CD1c-positive myeloid dendritic cell (primary cell): ENCODE results near the gene KATNA1.

Source experiments
- DNase-seq: peaks from one replicate; pipeline ENCODE4 v3.0.0-alpha.2; 2016; ENCODE audit errors: extremely low spot score

The KATNA1 gene

DNA sequence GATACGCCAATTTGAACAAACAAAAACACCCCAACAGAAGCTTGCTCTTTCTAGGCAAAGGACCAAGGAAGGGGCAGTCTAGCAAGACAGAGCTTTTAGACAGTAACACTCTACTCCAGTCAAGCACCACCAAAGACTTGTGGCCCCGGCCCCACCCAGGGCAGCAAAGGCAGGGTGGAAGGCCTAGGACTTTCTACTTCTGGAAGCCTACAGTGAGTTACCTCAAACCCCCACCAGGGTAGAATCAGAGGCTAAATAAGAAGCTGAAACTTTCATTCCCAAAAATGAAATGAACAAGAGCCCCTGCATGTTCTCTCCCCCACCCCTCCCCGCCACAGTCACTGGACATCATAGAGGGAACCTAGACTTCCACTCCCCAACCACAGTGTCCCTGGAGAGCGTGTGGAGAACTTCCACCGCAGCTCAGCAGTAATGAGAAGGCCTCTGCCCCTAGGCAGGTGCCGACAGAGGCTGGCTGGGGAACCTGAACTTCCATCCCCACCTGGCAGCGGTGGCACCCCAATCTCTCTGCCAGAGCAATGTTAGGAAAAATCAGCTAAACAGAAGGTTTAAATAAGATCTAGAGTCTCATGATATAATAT, 40.0 kb downstream of the KATNA1 start:
- DNase-seq: no peak

DNA sequence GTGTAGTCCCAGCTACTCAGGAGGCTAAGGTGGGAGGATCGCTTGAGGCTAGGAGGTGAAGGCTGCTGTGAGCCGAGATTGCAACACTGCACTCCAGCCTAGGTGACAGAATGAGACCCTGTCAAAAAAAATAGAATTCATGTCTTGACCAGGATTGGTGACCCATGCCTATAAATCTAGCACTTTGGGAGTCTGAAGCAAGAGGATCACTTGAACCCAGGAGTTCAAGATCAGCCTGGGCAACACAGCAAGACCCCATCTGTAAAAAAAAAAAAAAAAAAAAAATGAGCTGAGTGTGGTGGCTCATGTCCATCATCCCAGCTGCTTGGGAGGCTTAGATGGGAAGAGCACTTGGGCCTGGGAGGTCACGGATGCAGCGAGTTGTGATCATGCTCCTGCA, 48.0 kb downstream of the KATNA1 start:
- no peak for DNase-seq

DNA sequence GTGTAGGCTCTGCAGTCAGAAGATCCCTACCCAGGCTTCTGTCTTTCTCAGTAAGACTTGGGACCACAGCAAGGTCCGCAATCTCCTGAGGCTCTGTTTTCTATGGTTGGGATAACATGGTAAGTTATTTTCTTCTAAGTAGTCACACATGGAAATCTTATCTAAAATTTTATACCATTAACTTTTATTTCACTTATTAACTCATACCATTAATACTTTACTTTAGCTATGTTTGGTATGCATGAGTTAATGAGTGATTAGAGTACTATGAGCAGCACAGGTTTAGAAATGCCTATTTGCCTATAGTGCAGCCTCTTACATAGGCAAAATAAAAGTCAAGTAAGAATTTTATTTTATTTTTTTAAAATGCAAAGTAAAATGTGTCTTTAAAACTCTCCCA, 55.1 kb downstream of the KATNA1 start:
- no peak for DNase-seq

DNA sequence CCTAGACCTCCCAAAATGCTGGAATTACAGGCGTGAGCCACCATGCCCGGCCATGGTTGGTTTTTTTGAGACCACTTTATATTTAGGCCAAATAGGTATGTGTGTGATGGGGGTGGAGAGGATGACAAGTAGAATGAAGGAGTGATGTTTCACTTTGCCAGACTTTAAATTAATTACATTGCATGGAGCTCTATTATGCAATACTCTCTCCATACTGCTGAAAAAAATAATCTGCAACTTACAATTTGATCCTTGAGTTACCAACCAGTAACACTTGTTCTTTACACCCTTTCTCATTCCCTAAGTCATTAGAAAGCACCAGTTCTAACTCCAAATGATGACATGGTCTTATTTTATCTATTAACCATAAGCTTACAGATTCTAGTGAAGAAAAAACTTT, 55.5 kb downstream of the KATNA1 start:
- DNase-seq: no peak

DNA sequence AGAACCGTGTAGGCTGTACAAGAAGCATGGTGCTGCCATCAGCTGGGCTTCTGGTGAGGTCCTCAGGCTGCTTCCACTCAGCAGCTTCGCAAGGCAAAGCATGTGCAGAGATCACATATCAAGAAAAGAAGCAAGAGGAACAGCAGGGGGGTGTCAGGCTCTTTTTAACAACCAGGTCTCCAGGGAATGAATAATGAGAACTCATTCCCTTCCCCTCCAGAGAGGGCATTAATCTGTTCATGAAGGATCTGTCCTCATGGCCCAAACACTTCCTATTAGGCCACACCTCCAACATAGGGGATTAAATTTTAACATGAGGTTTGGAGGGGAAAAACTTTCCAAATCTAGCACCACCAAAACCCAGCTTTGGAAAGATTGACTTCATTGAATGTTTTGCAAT, 62.4 kb downstream of the KATNA1 start:
- no peak for DNase-seq

DNA sequence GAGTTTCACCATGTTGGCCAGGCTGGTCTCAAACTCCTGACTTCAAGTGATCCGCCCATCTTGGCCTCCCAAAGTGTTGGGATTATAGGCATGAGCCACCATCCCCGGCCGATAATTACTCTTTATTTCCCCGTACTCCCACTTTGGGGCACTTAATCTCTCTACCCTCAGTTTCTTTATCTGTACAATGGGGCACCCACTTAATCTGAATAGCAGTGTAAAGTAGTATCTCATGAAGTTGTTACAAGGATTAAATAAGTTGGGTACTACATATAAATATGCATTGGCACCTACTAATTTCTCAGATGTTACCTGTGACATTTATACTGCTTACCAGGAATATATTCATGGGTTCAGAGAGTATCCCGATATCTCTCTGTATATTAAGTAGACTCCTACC, 67.2 kb downstream of the KATNA1 start:
- no peak for DNase-seq

DNA sequence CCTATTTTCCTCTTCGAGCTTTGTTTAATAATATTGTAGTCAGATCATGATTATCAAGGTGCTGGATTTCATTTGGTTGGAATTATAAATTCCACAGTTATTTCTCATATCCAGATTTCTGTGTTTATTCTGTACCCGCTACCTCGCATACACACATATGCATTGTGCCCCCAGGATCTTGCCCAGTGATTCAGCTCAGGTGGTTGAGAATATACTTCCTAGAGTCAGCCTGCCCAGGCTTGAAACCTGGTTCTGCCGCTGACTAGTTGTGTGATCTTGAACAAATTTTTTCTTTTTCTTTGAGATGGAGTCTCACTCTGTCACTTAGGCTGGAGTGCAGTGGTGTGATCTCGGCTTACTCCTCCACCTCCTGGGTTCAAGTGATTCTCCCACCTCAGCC, 67.6 kb downstream of the KATNA1 start:
- DNase-seq: no peak

DNA sequence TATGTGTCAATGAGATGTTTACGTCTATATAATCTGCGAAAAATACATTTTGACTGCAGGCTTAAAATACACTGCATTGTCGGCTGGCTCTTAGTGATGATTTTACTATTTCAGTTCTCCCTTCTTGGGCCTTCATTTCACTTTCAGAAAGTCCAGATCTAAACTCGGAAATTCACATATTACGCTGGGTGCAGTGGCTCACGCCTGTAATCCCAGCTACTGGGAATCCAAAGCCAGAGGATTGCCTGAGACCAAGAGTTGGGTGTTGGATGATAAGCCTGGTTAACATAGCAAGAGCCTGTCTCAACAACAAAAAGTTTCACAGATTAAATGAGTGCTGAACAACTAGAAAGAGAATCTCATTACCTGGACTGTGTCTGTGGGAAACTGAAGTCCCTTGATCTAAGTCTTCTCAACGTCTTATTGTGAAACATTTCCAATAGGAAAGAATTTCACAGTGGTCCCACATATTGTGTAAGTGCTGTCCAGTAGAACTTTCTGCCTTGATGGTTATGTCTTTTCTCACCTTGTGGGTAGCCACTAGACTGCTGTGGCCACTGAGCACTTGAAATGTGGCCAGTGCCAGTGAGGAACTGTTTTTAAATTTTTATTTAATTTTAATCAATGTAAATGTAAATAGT, 80.4 kb downstream of the KATNA1 start:
- DNase-seq: no peak

DNA sequence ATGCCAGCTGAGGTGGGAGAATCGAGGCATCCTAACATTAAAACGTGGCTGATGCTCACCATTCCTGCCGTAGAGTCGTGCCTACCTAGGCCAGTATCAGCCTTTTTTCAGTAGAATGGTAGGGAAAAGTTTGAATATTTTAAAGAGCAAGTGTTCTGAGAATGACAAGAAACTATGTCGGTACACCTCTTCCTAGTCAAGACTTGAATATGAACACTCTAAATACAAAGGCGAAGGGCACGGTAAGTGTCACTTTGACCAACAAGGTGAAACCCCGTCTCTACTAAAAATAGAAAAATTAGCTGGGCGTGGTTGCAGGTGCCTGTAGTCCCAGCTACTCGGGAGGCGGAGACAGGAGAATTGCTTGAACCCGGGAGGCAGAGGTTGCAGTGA, 81.3 kb downstream of the KATNA1 start:
- DNase-seq: no peak

DNA sequence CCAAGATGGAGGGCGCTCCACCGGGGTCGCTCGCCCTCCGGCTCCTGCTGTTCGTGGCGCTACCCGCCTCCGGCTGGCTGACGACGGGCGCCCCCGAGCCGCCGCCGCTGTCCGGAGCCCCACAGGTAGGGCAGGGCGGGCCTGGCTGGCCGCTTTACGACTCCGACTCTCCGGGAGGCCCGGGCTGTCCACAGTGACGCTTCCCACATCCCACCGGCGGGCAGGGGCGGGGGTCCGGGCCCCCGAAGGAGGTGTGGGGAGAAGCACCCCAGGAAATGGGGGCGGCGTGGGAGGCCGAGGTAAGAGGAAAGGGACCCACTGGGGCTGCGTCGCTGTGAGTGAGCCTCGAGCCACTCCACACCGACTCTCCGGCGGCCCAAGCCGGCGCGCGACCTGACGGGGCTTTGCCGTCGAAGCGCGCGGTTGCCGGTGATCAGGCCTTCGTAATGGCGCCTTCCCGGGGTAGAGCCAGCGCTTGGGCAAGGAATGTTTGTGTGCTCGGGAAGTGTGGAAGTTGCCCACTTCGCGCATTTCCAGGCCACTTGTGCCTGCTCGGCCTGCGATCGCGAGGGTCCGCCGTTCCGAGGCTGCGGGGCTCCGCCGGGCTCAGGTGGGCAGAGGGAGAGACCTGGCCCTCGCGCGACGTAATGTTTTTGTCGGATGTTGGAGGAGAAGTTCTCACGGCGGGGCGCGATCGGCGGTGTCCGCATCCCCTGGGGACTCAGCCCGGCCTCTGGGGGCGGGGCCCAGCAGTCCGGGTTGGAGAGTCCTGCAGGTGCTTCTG, 81.9 kb downstream of the KATNA1 start:
- DNase-seq: peak; percentile 44

DNA sequence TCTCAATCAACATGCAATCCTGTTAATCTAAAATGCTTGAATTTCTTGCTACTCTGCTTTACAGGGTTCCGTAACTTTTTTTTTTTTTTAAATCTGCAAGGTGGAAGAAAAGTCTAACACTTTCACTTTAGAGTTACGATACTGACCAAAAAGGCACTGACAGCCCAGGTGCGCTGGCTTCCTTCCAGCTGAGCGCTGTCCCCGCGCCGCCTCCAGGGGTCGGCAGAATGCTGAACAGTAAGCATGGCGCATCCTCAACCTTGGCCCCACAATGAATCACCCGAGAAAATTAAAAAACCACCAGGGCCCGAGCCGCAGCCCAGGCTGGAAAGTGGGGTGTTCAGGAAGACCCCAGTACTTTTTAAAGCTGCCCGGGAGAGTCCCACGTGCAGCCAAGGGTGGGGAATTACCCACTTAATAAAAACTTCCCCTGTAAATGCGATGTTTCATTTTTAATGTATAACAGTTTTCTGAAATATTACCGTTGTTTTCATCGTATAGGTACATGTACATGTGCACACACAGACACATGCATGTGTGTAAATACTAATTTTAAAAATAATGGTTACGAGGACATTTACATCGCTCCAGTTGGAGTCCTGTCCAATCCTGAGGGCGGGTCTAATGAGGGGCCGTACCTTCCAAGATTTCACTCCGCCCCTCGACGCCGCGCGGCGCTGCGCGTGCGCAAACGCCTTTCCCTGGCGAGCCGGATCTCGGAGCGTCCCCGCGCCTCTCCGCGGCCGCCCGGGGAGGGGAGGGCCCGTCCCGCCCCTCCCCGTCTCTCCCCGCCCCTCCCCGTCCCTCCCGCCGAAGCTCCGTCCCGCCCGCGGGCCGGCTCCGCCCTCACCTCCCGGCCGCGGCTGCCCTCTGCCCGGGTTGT, 82.7 kb downstream of the KATNA1 start, which contains the start of gene GINM1:
Gene GINM1 (plus strand): TSS at position 849 of the 883 bp plus-strand sequence. CDS start 40 bp downstream, outside the sequence.
- DNase-seq: peak; percentile 99

DNA sequence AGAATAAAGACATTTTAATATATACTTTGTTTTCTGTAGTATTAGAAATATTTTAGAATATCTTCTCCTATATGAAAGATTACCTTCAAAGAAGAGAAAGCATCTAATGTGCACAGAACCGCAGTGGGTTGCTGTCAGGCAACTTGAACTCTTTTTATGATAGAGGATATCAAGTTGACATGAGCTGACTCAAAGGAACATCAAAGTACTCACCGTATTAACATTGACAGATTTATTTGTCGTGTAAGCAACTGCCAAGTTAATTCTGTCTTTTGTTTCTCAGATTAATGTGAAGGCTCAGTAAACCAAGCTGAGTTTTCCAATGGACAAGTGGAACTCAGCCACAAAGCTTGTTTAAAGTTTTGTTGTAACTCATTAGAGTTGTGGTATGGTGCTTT, 84.6 kb downstream of the KATNA1 start:
- DNase-seq: no peak

DNA sequence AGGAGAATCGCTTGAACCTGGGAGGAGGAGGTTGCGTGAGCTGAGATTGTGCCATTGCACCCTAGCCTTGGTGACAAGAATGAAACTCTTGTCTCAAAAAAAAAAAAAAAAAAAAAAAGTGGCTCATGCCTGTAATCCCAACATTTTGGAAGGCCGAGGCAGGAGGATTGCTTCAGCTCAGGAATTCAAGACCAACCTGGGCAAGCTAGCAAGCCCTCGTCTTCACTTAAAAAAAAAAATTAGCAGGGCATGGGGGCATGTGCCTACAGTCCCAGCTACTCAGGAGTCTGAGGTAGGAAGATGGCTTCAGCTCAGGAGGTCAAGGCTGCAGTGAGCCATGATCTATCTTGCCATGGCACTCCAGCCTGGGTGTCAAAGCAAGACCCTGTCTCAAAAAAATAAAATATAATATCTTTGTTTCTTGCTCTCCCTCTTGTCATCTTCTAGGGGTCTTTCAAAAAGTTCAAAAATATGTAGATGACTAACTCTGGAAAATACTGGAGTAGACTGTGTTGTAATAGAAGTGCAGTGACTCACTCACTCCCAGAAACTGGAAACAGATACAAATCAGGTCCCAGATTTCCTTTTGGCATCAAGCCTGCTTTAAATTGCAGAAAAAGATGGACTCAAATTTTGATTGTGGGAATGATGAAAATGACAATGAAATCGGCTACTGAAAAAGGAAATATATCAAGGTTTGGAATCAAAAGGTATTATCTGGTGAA, 85.1 kb downstream of the KATNA1 start:
- no peak for DNase-seq

DNA sequence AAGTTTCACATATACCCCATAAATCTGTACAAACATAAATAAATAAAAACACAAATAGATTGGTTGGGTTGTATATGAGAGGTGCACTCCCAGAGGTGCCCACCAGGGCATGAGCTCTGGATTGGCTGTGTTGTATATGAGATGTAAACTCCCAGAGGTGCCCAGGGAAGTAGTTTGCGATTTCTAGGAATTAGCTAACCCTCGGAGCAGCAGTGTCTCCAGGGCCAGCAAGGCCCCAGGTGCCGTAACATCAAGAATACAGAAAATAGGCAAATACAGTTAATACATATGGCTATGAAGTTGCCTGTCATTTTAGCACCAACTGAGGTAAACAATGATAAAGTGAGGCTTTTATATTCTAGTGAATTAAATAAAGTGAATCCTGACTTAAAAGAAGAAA, 87.8 kb downstream of the KATNA1 start:
- peak; percentile 39 for DNase-seq

DNA sequence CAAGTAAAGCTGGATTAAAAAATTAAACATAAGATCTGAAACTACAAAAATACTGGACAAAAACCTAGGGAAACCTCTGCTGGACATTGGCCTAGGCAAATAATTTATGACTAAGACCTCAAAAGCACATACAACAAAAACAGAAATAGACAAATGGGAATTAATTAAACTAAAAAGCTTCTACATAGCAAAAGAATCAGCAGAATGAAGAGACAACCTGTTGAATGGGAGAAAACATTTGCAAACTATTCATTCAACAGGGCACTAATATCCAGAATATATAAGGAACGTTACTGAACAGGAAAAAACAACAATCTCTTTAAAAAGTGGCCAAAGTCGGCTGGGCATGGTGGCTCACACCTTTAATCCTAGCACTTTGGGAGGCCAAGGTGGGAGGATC, 89.1 kb downstream of the KATNA1 start:
- no peak for DNase-seq

DNA sequence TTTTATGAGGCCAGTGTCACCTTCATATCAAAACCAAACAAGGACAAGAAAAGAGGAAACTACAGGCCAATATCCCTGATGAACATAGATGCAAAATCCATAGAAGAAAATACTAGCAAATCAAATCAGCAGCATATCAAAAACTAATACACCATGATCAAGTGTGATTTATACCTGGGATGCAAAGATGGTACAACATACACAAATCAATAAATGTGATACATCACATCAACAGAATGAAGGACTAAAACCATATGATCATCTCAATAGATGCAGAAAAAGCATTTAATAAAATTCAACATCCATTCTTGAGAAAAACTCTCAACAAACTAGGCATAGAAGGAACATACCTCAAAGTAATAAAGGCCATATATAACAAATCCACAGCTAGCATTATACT, 90.5 kb downstream of the KATNA1 start:
- DNase-seq: no peak

DNA sequence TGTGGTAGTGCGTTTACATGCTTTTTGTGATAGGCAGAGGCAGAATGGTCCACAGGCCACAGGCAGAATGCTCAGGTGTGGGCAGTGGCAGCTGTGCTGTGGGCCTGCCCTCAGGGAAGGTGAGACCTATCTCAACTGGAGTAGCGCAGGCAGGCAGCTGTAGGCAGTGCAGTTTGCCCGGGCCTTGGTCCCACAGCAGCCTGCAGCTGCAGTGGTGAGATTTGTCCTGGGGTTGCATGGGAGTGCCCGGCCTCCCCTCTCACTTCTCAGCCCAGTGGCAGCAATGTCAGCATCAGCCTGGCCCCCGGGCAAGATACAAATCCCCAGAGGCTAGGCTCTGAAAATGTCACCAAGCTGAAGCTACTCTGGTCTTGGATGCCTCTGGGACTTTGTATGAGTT, 96.6 kb downstream of the KATNA1 start:
- no peak for DNase-seq

DNA sequence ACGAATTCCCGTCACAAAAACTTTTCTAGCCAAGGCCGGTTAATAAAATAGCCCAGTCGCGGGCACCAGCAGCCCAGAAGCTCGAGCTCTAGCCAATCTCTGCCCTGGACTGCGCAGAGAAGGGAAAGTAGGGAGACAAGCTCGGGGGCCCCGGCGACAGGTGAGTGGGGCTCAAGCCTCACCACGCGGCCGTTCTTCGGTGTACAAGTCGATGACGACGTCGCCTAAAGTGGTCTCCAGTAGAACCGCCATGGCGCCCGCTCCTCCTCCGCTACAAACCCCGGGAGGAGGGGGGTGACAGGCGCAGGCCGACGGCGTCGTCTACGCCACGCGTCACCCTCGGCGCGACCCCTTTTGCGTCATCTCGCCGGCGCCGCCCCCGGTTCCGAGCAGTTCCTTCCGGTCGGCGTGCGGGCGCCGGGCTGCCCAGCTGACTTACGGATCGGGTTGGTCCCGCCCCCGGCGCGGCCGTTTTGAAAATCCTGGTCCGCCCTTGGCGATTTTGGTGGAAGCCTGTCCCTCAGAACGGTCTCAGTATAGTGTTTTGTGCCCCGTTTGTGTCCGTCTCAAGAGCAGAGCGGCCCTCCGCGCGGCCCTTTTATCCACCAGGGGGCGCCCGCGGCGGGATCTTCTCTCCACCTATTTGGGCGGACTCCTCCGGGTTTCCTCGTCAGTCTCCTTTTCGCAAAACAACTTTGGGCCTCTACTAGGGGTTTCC, 102.6 kb downstream of the KATNA1 start, which contains the start of gene PPIL4:
Gene PPIL4 (minus strand): TSS at position 290 of the 718 bp plus-strand sequence. CDS start 38 bp downstream, at position 252.
- peak; percentile 99 for DNase-seq

DNA sequence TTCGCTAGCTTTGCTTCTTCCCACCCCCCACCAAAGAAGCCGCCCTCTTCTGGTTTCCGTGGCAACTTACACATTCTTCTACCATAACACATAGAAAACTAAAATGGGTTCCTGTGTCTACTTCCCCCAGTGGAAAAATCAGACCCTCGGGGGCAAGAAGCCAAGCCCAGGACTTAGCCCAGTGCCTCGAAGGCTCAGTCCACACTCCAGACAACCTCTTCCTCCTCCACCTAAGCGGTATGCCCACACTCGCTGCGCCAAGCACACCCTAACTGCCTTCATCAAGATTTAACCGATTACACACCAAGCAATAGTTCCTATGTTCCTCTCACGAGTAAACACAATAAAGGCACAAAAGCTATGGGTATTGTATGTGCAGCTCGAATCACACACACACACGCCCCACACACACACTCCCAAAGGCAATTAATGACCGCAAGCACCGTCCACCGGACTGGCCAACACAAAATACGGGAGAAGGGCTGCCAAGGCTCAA, 103.2 kb downstream of the KATNA1 start:
- peak; percentile 85 for DNase-seq
